ENCODE data around the gene CRYBG1. TPM values are rescaled to one million over a fixed set of nuclear protein-coding genes. Genes with fewer than 3 reads are reported as not detected.

CRYBG1 gene
- total RNA-seq, 2 donors from 2014 or later, result 10.1 to 11.5 TPM

DNA sequence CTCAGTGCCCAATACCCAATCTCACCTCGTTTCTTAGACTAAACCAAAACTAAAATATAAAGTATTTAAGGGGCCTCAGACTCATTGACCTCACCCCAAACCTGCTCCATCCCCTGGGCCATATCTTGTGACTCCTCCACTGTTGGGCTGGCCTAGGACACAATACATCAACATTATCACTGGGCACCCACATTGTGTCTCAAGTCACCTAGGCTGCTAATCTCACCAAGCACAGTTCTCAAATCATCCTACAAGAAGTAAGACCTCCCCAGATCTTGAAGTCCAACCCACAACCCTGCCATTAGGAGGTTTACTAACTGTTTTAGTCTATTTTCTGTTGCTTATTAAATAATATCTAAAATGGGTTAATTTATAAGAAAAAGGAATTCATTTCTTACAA lies 96.2 kb downstream of the CRYBG1 start:
- intact Hi-C loops (cut with DNase I), result no loop called here

DNA sequence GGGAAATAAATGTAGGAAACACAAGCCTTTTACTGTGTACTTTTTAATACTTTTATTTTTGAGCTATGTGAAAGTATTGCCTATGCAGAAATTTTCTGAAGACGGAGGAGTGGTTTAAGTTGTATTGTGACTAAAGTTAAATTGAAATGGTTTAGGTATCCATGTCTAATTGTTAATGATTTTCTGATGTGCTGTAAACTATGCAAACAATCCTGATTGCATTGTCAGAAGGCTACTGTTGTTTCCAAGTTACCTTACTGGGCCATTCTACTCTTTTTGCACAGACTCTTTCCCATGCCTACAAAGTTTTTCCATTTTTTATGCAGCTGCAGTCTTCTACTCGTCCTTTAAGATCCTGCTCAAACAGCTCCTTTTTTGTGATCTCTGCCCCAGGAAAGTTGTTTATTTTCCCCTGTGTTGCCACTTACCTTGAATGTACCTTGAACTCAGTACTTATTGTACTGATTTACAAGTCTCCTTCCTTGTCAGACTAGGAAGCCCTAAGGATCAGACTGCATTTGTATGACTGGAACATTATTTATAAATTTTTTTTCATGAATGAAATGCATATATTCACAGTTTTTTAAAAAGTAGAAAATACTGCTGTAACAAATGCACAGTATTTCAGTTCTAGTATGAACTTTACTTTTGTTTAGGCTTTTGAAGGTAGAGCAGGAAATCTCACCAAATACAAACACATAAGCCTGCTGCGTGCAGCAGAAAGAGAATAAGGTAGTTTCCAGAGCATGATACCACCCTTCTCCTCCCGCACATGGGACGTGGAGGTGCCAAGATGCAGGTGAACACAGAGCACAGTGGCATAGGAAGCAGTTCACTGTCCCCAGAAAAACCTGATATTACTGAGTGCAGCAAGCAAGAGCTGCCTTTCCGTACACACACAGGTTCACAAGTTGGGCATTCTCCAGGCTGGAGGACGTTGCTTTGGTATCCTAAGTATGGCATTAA lies 97.8 kb downstream of the CRYBG1 start:
- ATAC-seq (no peak), DNase-seq (no peak)
- intact Hi-C loops (cut with DNase I), result no loop called here
- Histone ChIP-seq H3K9me3 (no peaks in the 10 kb centered on the region), H3K27ac (no peak overlapping the region), H3K27me3 (no peaks in the 10 kb centered on the region), H3K36me3 (replicated peaks in 1 of 2; ENCODE audit: insufficient read depth in 1 of 2, low read depth in 2 of 2) (no peaks in the 10 kb centered on the region), H3K4me3 (no peak overlapping the region), H3K4me1 (no peaks in the 10 kb centered on the region)
- 71% methylated on average over 7 of the region's 7 CpGs for WGBS, 2 donors
- TF ChIP-seq, protein P1, sequence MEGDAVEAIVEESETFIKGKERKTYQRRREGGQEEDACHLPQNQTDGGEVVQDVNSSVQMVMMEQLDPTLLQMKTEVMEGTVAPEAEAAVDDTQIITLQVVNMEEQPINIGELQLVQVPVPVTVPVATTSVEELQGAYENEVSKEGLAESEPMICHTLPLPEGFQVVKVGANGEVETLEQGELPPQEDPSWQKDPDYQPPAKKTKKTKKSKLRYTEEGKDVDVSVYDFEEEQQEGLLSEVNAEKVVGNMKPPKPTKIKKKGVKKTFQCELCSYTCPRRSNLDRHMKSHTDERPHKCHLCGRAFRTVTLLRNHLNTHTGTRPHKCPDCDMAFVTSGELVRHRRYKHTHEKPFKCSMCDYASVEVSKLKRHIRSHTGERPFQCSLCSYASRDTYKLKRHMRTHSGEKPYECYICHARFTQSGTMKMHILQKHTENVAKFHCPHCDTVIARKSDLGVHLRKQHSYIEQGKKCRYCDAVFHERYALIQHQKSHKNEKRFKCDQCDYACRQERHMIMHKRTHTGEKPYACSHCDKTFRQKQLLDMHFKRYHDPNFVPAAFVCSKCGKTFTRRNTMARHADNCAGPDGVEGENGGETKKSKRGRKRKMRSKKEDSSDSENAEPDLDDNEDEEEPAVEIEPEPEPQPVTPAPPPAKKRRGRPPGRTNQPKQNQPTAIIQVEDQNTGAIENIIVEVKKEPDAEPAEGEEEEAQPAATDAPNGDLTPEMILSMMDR (IDR thresholded peaks at IDR 0.05), result no peak
- TF ChIP-seq POLR2A (IDR thresholded peaks at IDR 0.05), result no peak

More for the DNA sequence above, 96.2 kb downstream of the CRYBG1 start:
- Histone ChIP-seq H3K27me3 (no peaks in the 10 kb centered on the region), H3K9me3 (no peaks in the 10 kb centered on the region), H3K4me3 (no peak overlapping the region), H3K4me1 (no peaks in the 10 kb centered on the region), H3K27ac (no peak overlapping the region), H3K36me3 (replicated peaks in 1 of 2; ENCODE audit: insufficient read depth in 1 of 2, low read depth in 2 of 2) (no peaks in the 10 kb centered on the region)
- DNase-seq (no peak), ATAC-seq (no peak)
- no peak for TF ChIP-seq POLR2A (IDR thresholded peaks at IDR 0.05)
- TF ChIP-seq, protein P1 (IDR thresholded peaks at IDR 0.05), result no peak
- WGBS, 2 donors, result 54% methylated on average over 1 of the region's 1 CpG

DNA sequence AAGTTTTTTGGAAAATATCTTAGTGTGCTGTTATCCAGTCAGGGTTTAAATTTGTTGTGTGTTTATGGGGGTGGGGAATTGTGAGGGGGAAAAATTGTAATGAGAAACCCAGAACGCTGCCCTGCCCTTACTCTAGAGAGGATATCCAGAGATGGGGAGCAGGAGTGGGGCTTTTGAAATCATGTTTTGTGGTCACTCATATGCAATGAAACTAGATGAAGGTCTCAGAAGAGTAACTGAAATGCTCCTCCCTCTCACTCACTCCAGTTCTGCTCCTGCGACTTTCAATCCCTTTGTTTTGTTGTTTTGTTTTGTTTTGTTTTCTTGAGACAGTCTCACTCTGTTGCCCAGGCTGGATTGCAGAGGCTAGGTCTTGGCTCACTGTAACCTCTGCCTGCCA lies 100.0 kb downstream of the CRYBG1 start:
- no peak for TF ChIP-seq POLR2A (IDR thresholded peaks at IDR 0.05)
- TF ChIP-seq, protein P1 (IDR thresholded peaks at IDR 0.05), result no peak
- no peak for ATAC-seq

DNA sequence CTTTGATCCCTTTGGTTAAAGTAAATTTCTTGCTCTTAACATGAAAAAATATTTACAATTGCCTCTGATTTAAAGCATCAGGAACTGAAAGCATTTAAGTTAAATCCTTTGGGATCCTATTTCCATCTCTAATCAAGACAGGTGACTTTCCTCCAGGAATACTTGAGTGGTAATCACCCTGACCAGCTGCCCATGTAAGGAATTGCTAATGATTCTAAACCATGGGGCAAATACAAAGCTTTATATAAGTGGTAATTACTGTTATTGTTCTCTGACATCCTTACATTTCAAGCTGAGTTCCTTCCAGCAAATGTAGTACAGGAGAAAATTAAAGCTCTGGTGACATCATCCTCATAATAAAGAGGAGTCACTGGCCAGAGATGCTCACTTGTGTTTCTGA lies 100.6 kb downstream of the CRYBG1 start:
- intact Hi-C loops (cut with DNase I), result no loop called here
- TF ChIP-seq POLR2A (IDR thresholded peaks at IDR 0.05), result no peak
- TF ChIP-seq, protein P1 (IDR thresholded peaks at IDR 0.05), result no peak

More for the DNA sequence above, 100.0 kb downstream of the CRYBG1 start:
- intact Hi-C loops (cut with DNase I), result no loop called here
- Histone ChIP-seq H3K36me3 (replicated peaks in 1 of 2; ENCODE audit: insufficient read depth in 1 of 2, low read depth in 2 of 2) (no peaks in the 10 kb centered on the region), H3K27ac (no peak overlapping the region), H3K27me3 (no peaks in the 10 kb centered on the region), H3K9me3 (no peaks in the 10 kb centered on the region), H3K4me1 (no peaks in the 10 kb centered on the region), H3K4me3 (no peak overlapping the region)
- 74 to 83% methylated on average over 2 of the region's 2 CpGs for WGBS, 2 donors
- DNase-seq, result no peak

More for the DNA sequence above, 100.6 kb downstream of the CRYBG1 start:
- Histone ChIP-seq H3K27ac (no peak overlapping the region), H3K9me3 (no peaks in the 10 kb centered on the region), H3K36me3 (replicated peaks in 1 of 2; ENCODE audit: insufficient read depth in 1 of 2, low read depth in 2 of 2) (no peaks in the 10 kb centered on the region), H3K4me1 (no peaks in the 10 kb centered on the region), H3K27me3 (no peaks in the 10 kb centered on the region), H3K4me3 (no peak overlapping the region)
- ATAC-seq (no peak), DNase-seq (no peak)

Data from body of pancreas (tissue), 4 donors.